Subcutaneous adipose tissue (tissue), 4 donors: Measurements from ENCODE around the gene LRCH1. TPM values are rescaled to one million over a fixed set of nuclear protein-coding genes. Genes with fewer than 3 reads are reported as not detected.

Experiments
- CTCF ChIP-seq: fragments of 450-650 bp; IDR thresholded peaks from one replicate; pipeline ENCODE4 v1.5.1; 2016; ENCODE audit warnings: low read depth, mild to moderate bottlenecking, control low read depth, antibody characterized with exemption, moderate library complexity
- total RNA-seq, 4 donors: library from RNA; depleted of rRNA; stranded (reverse); fragments of >200 nt; gene quantifications; one replicate each; pipeline ENCODE4 v1.1.0, GENCODE V29; 2016

The LRCH1 gene
- total RNA-seq, 4 donors from 2014 or later = 18.9 to 27.5 (median 25.7) TPM

GRCh38 chr13:46555722-46556417 is 2.9 kb downstream of the LRCH1 start:
- TF ChIP-seq CTCF = no peak

GRCh38 chr13:46556418-46556779 is 3.4 kb downstream of the LRCH1 start:
- no peak for TF ChIP-seq CTCF

- no peak for TF ChIP-seq CTCF
Measured at GRCh38 chr13:46559272-46559805, 6.4 kb downstream of the LRCH1 start.

GRCh38 chr13:46560778-46561177 is 7.8 kb downstream of the LRCH1 start:
- no peak for TF ChIP-seq CTCF

- no peak for TF ChIP-seq CTCF
Measured at GRCh38 chr13:46561286-46561685, 8.3 kb downstream of the LRCH1 start.

- no peak for TF ChIP-seq CTCF
Measured at GRCh38 chr13:46561691-46562090, 8.7 kb downstream of the LRCH1 start.

- no peak for TF ChIP-seq CTCF
Measured at GRCh38 chr13:46562152-46562551, 9.2 kb downstream of the LRCH1 start.
